Stomach (tissue), 4 donors: Measurements from ENCODE around the gene RBM6.

Experiments
- EP300 ChIP-seq: sonication (generic); formaldehyde crosslinking; IDR thresholded peaks from one replicate; pipeline ENCODE4 v1.6.1; 2017; ENCODE audit warnings: antibody characterized with exemption
- POLR2A ChIP-seq, 4 donors: fragments of 450-650 bp; IDR thresholded peaks; one replicate each; pipeline ENCODE4 v1.6.1; 2016; ENCODE audit warnings: antibody characterized with exemption in 4 of 4, control low read depth in 2 of 4, mild to moderate bottlenecking in 1 of 4, moderate library complexity in 1 of 4
- POLR2AphosphoS5 ChIP-seq, 3 donors: sonication (generic); formaldehyde crosslinking; IDR thresholded peaks; one replicate each; pipeline ENCODE4 v1.6.1; 2016; ENCODE audit warnings: antibody characterized with exemption in 3 of 3
- TF ChIP-seq, protein P1 (sequence below), 7 experiments: fragments of 450-650 bp in 4 of 7; fragments of 200-600 bp in 3 of 7; sonication (generic) in 3 of 7; IDR thresholded peaks; one replicate each; pipeline ENCODE4 v1.5.1; 2016 to 2019; ENCODE audit warnings: antibody characterized with exemption in 7 of 7, control low read depth in 2 of 7, mild to moderate bottlenecking in 1 of 7

DNA sequence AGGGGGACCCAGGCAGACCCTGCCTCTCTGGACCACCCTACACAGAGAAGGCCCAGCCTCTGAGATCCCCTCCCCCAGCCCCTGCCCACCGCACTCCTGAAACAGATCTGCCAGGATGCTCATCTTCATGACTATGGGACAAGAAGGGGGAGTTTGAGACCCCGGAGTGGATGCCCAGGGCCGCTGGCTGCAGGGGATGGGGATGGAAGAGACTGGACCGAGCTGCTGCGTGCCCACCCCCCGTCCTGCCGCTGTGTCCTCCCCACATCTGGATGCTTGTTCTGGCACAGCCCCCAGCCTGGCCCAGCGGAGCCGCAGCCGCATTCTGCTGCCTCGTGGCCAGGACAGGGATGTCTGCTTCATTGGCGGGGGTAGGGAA, 184.8 kb downstream of the RBM6 start:
- TF ChIP-seq, protein P1, sequence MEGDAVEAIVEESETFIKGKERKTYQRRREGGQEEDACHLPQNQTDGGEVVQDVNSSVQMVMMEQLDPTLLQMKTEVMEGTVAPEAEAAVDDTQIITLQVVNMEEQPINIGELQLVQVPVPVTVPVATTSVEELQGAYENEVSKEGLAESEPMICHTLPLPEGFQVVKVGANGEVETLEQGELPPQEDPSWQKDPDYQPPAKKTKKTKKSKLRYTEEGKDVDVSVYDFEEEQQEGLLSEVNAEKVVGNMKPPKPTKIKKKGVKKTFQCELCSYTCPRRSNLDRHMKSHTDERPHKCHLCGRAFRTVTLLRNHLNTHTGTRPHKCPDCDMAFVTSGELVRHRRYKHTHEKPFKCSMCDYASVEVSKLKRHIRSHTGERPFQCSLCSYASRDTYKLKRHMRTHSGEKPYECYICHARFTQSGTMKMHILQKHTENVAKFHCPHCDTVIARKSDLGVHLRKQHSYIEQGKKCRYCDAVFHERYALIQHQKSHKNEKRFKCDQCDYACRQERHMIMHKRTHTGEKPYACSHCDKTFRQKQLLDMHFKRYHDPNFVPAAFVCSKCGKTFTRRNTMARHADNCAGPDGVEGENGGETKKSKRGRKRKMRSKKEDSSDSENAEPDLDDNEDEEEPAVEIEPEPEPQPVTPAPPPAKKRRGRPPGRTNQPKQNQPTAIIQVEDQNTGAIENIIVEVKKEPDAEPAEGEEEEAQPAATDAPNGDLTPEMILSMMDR (IDR thresholded peaks at IDR 0.05) = no peak
- no peak for TF ChIP-seq POLR2A (IDR thresholded peaks at IDR 0.05)
- no peak for TF ChIP-seq EP300
- no peak for TF ChIP-seq POLR2AphosphoS5 (IDR thresholded peaks at IDR 0.05)
